PFSK-1 (cell line): ENCODE data around the gene CDKN3.

Experiments used
- FOXP2 ChIP-seq: optimal IDR thresholded peaks from 2 replicates; pipeline ENCODE3; 2011; ENCODE audit warnings: borderline replicate concordance, control low read depth, inconsistent platforms; ENCODE audit not compliant: insufficient read depth; ENCODE audit errors: extremely low read length, extremely low read depth
- POLR2AphosphoS5 ChIP-seq: IDR thresholded peaks from 2 replicates; pipeline ENCODE4 v1.6.1; 2012; ENCODE audit warnings: low read depth, mild to moderate bottlenecking, control low read depth, low read length, moderate library complexity
- REST ChIP-seq, 2 experiments: IDR thresholded peaks; 2 replicates each; pipeline versions ENCODE4 v1.6.1 to v1.8.0; 2011 to 2012; ENCODE audit warnings: low read depth in 2 of 2, low read length in 2 of 2, control low read depth in 1 of 2, inconsistent platforms in 1 of 2, mild to moderate bottlenecking in 1 of 2, moderate library complexity in 1 of 2; ENCODE audit not compliant: insufficient read depth in 1 of 2
- SIN3A ChIP-seq: IDR thresholded peaks from 2 replicates; pipeline ENCODE4 v1.6.1; 2012; ENCODE audit warnings: mild to moderate bottlenecking, low read length, moderate library complexity, borderline replicate concordance; ENCODE audit not compliant: insufficient read depth
- TAF1 ChIP-seq: IDR thresholded peaks from 2 replicates; pipeline ENCODE4 v1.6.1; 2012; ENCODE audit warnings: low read length, control low read depth, borderline replicate concordance; ENCODE audit not compliant: insufficient read depth

The CDKN3 gene

GRCh38 chr14:54455363-54455762, 58.6 kb downstream of the CDKN3 start:
- TF ChIP-seq TAF1 (no peak), REST (IDR thresholded peaks at IDR 0.05; ENCODE audit: insufficient read depth in 1 of 2, low read depth in 2 of 2, low read length in 2 of 2) (no peak), SIN3A (no peak)

- no peak for TF ChIP-seq FOXP2
- TF ChIP-seq REST (IDR thresholded peaks at IDR 0.05; ENCODE audit: insufficient read depth in 1 of 2, low read depth in 2 of 2, low read length in 2 of 2): no peak
- no peak for TF ChIP-seq SIN3A
- TF ChIP-seq POLR2AphosphoS5: no peak
- no peak for TF ChIP-seq TAF1
Observed at GRCh38 chr14:54457609-54457996, 60.8 kb downstream of the CDKN3 start.

GRCh38 chr14:54459106-54459505, 62.3 kb downstream of the CDKN3 start:
- TF ChIP-seq SIN3A (no peak), REST (IDR thresholded peaks at IDR 0.05; ENCODE audit: insufficient read depth in 1 of 2, low read depth in 2 of 2, low read length in 2 of 2) (no peak), POLR2AphosphoS5 (no peak), TAF1 (no peak), FOXP2 (no peak)

- no peak for TF ChIP-seq SIN3A
Observed at GRCh38 chr14:54462048-54462447, 65.2 kb downstream of the CDKN3 start.

GRCh38 chr14:54465654-54466053, 68.8 kb downstream of the CDKN3 start:
- no peak for TF ChIP-seq POLR2AphosphoS5
- no peak for TF ChIP-seq SIN3A
- no peak for TF ChIP-seq FOXP2
- TF ChIP-seq TAF1: no peak
- no peak for TF ChIP-seq REST (IDR thresholded peaks at IDR 0.05; ENCODE audit: insufficient read depth in 1 of 2, low read depth in 2 of 2, low read length in 2 of 2)
